Body of pancreas (tissue), 4 donors: ENCODE results near the gene FOLR2.

Source experiments
- CTCF ChIP-seq, 7 experiments: fragments of 450-650 bp in 4 of 7; fragments of 200-600 bp in 3 of 7; sonication (generic) in 3 of 7; IDR thresholded peaks; one replicate each; pipeline ENCODE4 v1.5.1; 2016 to 2019; ENCODE audit warnings: antibody characterized with exemption in 7 of 7
- POLR2A ChIP-seq, 3 donors: fragments of 450-650 bp; IDR thresholded peaks; one replicate each; pipeline ENCODE4 v1.6.1; 2016; ENCODE audit warnings: antibody characterized with exemption in 3 of 3, mild to moderate bottlenecking in 2 of 3

DNA sequence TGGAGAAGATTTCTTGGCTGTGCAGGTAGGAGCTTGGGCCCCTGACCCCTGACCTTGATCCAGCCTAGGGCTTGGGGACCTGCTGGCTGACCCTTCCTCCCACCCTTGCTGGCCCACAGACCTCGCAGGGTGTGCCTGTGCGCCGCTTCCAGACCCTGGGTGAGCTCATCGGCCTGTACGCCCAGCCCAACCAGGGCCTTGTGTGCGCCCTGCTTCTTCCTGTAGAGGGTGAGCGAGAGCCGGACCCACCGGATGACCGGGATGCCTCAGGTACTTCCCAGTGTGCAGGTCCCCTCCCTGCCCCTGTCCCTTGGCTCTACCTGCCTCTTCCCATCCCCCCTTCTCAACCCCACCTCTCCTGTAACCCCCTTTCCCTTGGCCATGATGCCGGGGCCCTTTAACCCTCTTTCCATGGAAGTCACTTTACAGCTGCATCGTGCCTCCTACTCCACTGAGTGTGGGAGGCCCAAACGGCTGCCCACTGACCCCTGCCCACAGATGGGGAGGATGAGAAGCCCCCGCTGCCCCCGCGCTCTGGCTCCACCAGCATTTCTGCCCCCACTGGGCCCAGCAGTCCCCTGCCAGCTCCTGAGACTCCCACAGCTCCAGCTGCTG, 11.7 kb downstream of the FOLR2 start:
- no peak for TF ChIP-seq POLR2A (IDR thresholded peaks at IDR 0.05)
- TF ChIP-seq CTCF (IDR thresholded peaks at IDR 0.05): no peak
